ENCODE data around the gene KCNAB2. TPM values are rescaled to one million over a fixed set of nuclear protein-coding genes. Genes with fewer than 3 reads are reported as not detected.
"Not testable (repeated sequence)": the region's sequence is repeated elsewhere in the genome, so short reads cannot be mapped to it uniquely, and the experiment has no call there.

KCNAB2 gene
- total RNA-seq, 1 donor from 2014 or later, result 19.3 TPM

- peak; percentile 59 for DNase-seq (ENCODE audit: low spot score)
- intact Hi-C loops (cut with DNase I), result no loop called here
Measured at GRCh38 chr1:6009120-6010040, 36.3 kb upstream of the KCNAB2 start.

- intact Hi-C loops (cut with DNase I), result no loop called here
- peak; percentile 67 for DNase-seq (ENCODE audit: low spot score)
Measured at GRCh38 chr1:6010554-6010953, 35.1 kb upstream of the KCNAB2 start.

GRCh38 chr1:6011161-6011945 lies 34.3 kb upstream of the KCNAB2 start:
- DNase-seq (ENCODE audit: low spot score), result peak; percentile 55
- intact Hi-C loops (cut with DNase I), result no loop called here

GRCh38 chr1:6011946-6012258 lies 33.8 kb upstream of the KCNAB2 start:
- intact Hi-C loops (cut with DNase I), result no loop called here
- DNase-seq (ENCODE audit: low spot score), result peak; percentile 54

GRCh38 chr1:6012529-6013318 lies 33.0 kb upstream of the KCNAB2 start:
- intact Hi-C loops (cut with DNase I), result no loop called here

GRCh38 chr1:6013491-6013890 lies 32.2 kb upstream of the KCNAB2 start:
- no peak for DNase-seq (ENCODE audit: low spot score)
- intact Hi-C loops (cut with DNase I), result no loop called here

More at GRCh38 chr1:6012529-6013318, 33.0 kb upstream of the KCNAB2 start:
- DNase-seq (ENCODE audit: low spot score), result peak; percentile 63

GRCh38 chr1:6014130-6014999 lies 31.3 kb upstream of the KCNAB2 start:
- DNase-seq (ENCODE audit: low spot score), result no peak
- intact Hi-C loops (cut with DNase I), result no loop called here

- intact Hi-C loops (cut with DNase I), result no loop called here
- DNase-seq (ENCODE audit: low spot score), result no peak
Measured at GRCh38 chr1:6016191-6016865, 29.4 kb upstream of the KCNAB2 start.

- intact Hi-C loops (cut with DNase I); DNase-seq (ENCODE audit: low spot score): not testable (repeated sequence)
Measured at GRCh38 chr1:6017654-6018053, 28.0 kb upstream of the KCNAB2 start.

- DNase-seq (ENCODE audit: low spot score), result no peak
- intact Hi-C loops (cut with DNase I), result no loop called here
Measured at GRCh38 chr1:6019166-6019845, 26.4 kb upstream of the KCNAB2 start.

GRCh38 chr1:6022193-6022592 lies 23.5 kb upstream of the KCNAB2 start:
- no peak for DNase-seq (ENCODE audit: low spot score)
- intact Hi-C loops (cut with DNase I), result no loop called here

- intact Hi-C loops (cut with DNase I), result no loop called here
Measured at GRCh38 chr1:6023346-6023745, 22.3 kb upstream of the KCNAB2 start.

GRCh38 chr1:6024376-6024775 lies 21.3 kb upstream of the KCNAB2 start:
- intact Hi-C loops (cut with DNase I), result no loop called here
- no peak for DNase-seq (ENCODE audit: low spot score)

More at GRCh38 chr1:6023346-6023745, 22.3 kb upstream of the KCNAB2 start:
- no peak for DNase-seq (ENCODE audit: low spot score)

GRCh38 chr1:6025269-6026094 lies 20.2 kb upstream of the KCNAB2 start:
- intact Hi-C loops (cut with DNase I), result no loop called here
- no peak for DNase-seq (ENCODE audit: low spot score)

- peak; percentile 97 for DNase-seq (ENCODE audit: low spot score)
- intact Hi-C loops (cut with DNase I), result no loop called here
Measured at GRCh38 chr1:6026095-6026809, 19.4 kb upstream of the KCNAB2 start.

GRCh38 chr1:6027591-6027990 lies 18.1 kb upstream of the KCNAB2 start:
- intact Hi-C loops (cut with DNase I), result no loop called here
- no peak for DNase-seq (ENCODE audit: low spot score)

All from cardiac septum (tissue), 1 donor.